ENCODE results near the gene MAP10.
"Not testable (repeated sequence)": the region's sequence is repeated elsewhere in the genome, so short reads cannot be mapped to it uniquely, and the experiment has no call there.

The MAP10 gene

GRCh38 chr1:232805269-232806185 is at the start of gene MAP10:
Gene MAP10, plus strand, starts transcription at chr1:232805416. Its CDS starts 34 bp downstream, at chr1:232805450.
- DNase-seq (ENCODE audit: low read depth), result peak; percentile 42

GRCh38 chr1:232764458-232765251 is 40.6 kb upstream of the MAP10 start:
- no peak for DNase-seq (ENCODE audit: low read depth)

- DNase-seq (ENCODE audit: low read depth), result no peak
Observed at GRCh38 chr1:232765542-232765941, 39.7 kb upstream of the MAP10 start.

GRCh38 chr1:232766241-232766890 is 38.9 kb upstream of the MAP10 start:
- DNase-seq (ENCODE audit: low read depth), result no peak

- DNase-seq (ENCODE audit: low read depth), result no peak
Observed at GRCh38 chr1:232766904-232767303, 38.3 kb upstream of the MAP10 start.

GRCh38 chr1:232767305-232768074 is 37.7 kb upstream of the MAP10 start:
- peak; percentile 2 for DNase-seq (ENCODE audit: low read depth)

- DNase-seq (ENCODE audit: low read depth), result no peak
Observed at GRCh38 chr1:232768793-232769192, 36.4 kb upstream of the MAP10 start.

- DNase-seq (ENCODE audit: low read depth), result no peak
Observed at GRCh38 chr1:232769733-232770132, 35.5 kb upstream of the MAP10 start.

GRCh38 chr1:232773752-232774151 is 31.5 kb upstream of the MAP10 start:
- DNase-seq (ENCODE audit: low read depth), result no peak

GRCh38 chr1:232776526-232777106 is 28.6 kb upstream of the MAP10 start:
- no peak for DNase-seq (ENCODE audit: low read depth)

GRCh38 chr1:232780354-232780753 is 24.9 kb upstream of the MAP10 start:
- DNase-seq (ENCODE audit: low read depth), result no peak

GRCh38 chr1:232784794-232785193 is 20.4 kb upstream of the MAP10 start:
- no peak for DNase-seq (ENCODE audit: low read depth)

- DNase-seq (ENCODE audit: low read depth), result not testable (repeated sequence)
Observed at GRCh38 chr1:232785630-232786029, 19.6 kb upstream of the MAP10 start.

- no peak for DNase-seq (ENCODE audit: low read depth)
Observed at GRCh38 chr1:232786845-232787455, 18.3 kb upstream of the MAP10 start.

GRCh38 chr1:232788235-232788872 is 16.9 kb upstream of the MAP10 start:
- DNase-seq (ENCODE audit: low read depth), result no peak

GRCh38 chr1:232789651-232790050 is 15.6 kb upstream of the MAP10 start:
- no peak for DNase-seq (ENCODE audit: low read depth)

GRCh38 chr1:232792949-232793348 is 12.3 kb upstream of the MAP10 start:
- DNase-seq (ENCODE audit: low read depth), result no peak

- peak; percentile 43 for DNase-seq (ENCODE audit: low read depth)
Observed at GRCh38 chr1:232793944-232794343, 11.3 kb upstream of the MAP10 start.

- DNase-seq (ENCODE audit: low read depth), result no peak
Observed at GRCh38 chr1:232795497-232796053, 9.6 kb upstream of the MAP10 start.

Measured in non-pigmented ciliary epithelial cell (primary cell).